HEK293 (cell line): Measurements from ENCODE around the gene CCT8.

Experiments used
- CTCF ChIA-PET: fragments of 350-600 bp; formaldehyde crosslinking; extraction: SDS; loops from one replicate; lab custom pipeline; 2021; ENCODE audit warnings: antibody characterized with exemption; lab: Yijun Ruan, JAX
- POLR2A ChIA-PET: fragments of 300-600 bp; formaldehyde crosslinking; extraction: SDS; loops from one replicate; lab custom pipeline; 2020; ENCODE audit warnings: antibody characterized with exemption, inconsistent platforms; lab: Yijun Ruan, JAX
- H3K27ac ChIP-seq: fragments of 200-500 bp; sonication (Bioruptor generic); 2 replicates; pipeline ENCODE4 v1.5.1; 2014; ENCODE audit warnings: low read depth, low read length, control low read depth, inconsistent platforms; ENCODE audit errors: extremely low read depth
- H3K36me3 ChIP-seq, 2 experiments: fragments of 200-500 bp in 1 of 2; sonication (Bioruptor generic) in 1 of 2; 1 replicate in 1 of 2; 2 replicates in 1 of 2; pipeline ENCODE4 v1.5.1; 2014 to 2017; ENCODE audit warnings: inconsistent platforms in 2 of 2, low read length in 2 of 2; ENCODE audit not compliant: control insufficient read depth in 2 of 2, insufficient read depth in 1 of 2
- H3K4me1 ChIP-seq: fragments of 200-500 bp; sonication (Bioruptor generic); 2 replicates; pipeline ENCODE4 v1.5.1; 2014; ENCODE audit warnings: mild to moderate bottlenecking, low read length, inconsistent platforms; ENCODE audit not compliant: control insufficient read depth, insufficient read depth
- H3K4me3 ChIP-seq: 2 replicates; pipeline ENCODE4 v1.5.1; 2011; ENCODE audit warnings: low read depth, mild to moderate bottlenecking, control low read depth, low read length, moderate library complexity
- H3K9me3 ChIP-seq: fragments of 200-500 bp; sonication (Bioruptor generic); 2 replicates; pipeline ENCODE4 v1.5.1; 2014; ENCODE audit warnings: low read depth, low read length, inconsistent platforms; ENCODE audit not compliant: control insufficient read depth, insufficient read depth
- KLF8 ChIP-seq: fragments of 450-650 bp; formaldehyde crosslinking; IDR thresholded peaks from 2 replicates; pipeline ENCODE4 v1.5.1; 2016; ENCODE audit warnings: missing biosample characterization, missing genetic modification characterization
- SP3 ChIP-seq: fragments of 450-650 bp; formaldehyde crosslinking; IDR thresholded peaks from 2 replicates; pipeline ENCODE4 v1.5.1; 2016; ENCODE audit warnings: missing biosample characterization, missing genetic modification characterization
- ZNF2 ChIP-seq: fragments of 450-650 bp; formaldehyde crosslinking; IDR thresholded peaks from 2 replicates; pipeline ENCODE4 v1.5.1; 2016; ENCODE audit warnings: missing biosample characterization, missing genetic modification characterization
- ZNF202 ChIP-seq: fragments of 450-650 bp; formaldehyde crosslinking; IDR thresholded peaks from 2 replicates; pipeline ENCODE4 v1.5.1; 2016; ENCODE audit warnings: missing biosample characterization, missing genetic modification characterization, borderline replicate concordance
- ZNF221 ChIP-seq: fragments of 450-650 bp; formaldehyde crosslinking; IDR thresholded peaks from 2 replicates; pipeline ENCODE4 v1.5.1; 2017; ENCODE audit warnings: missing biosample characterization, missing genetic modification characterization, borderline replicate concordance
- ZNF350 ChIP-seq: fragments of 450-650 bp; formaldehyde crosslinking; IDR thresholded peaks from 2 replicates; pipeline ENCODE4 v1.5.0; 2017; ENCODE audit warnings: missing biosample characterization, mild to moderate bottlenecking, missing genetic modification characterization
- ZNF391 ChIP-seq: fragments of 450-650 bp; formaldehyde crosslinking; IDR thresholded peaks from 2 replicates; pipeline ENCODE4 v1.5.1; 2016; ENCODE audit warnings: low read depth, missing biosample characterization, missing genetic modification characterization, borderline replicate concordance
- ZNF561 ChIP-seq: fragments of 450-650 bp; IDR thresholded peaks from 2 replicates; pipeline ENCODE4 v1.5.1; 2018; ENCODE audit warnings: missing biosample characterization, missing genetic modification characterization, borderline replicate concordance
- ZNF600 ChIP-seq: fragments of 450-650 bp; formaldehyde crosslinking; IDR thresholded peaks from 2 replicates; pipeline ENCODE4 v1.5.1; 2016; ENCODE audit warnings: missing biosample characterization, missing genetic modification characterization
- ZNF664 ChIP-seq: fragments of 450-650 bp; formaldehyde crosslinking; IDR thresholded peaks from 2 replicates; pipeline ENCODE4 v1.5.1; 2016; ENCODE audit warnings: missing biosample characterization, missing genetic modification characterization
- ZNF76 ChIP-seq: fragments of 450-650 bp; formaldehyde crosslinking; IDR thresholded peaks from 2 replicates; pipeline ENCODE4; 2016; ENCODE audit warnings: low read depth, missing biosample characterization, missing genetic modification characterization, borderline replicate concordance
- ZNF777 ChIP-seq: fragments of 450-650 bp; formaldehyde crosslinking; IDR thresholded peaks from 2 replicates; pipeline ENCODE4 v1.5.1; 2017; ENCODE audit warnings: missing biosample characterization, missing genetic modification characterization, borderline replicate concordance
- ZNF843 ChIP-seq: fragments of 450-650 bp; formaldehyde crosslinking; IDR thresholded peaks from 2 replicates; pipeline ENCODE4 v1.5.1; 2016; ENCODE audit warnings: missing biosample characterization, missing genetic modification characterization
- TF ChIP-seq, protein P1 (sequence below): fragments of 450-650 bp; IDR thresholded peaks from 2 replicates; pipeline ENCODE4 v1.5.1; 2018; ENCODE audit warnings: missing biosample characterization, missing genetic modification characterization
- TF ChIP-seq, protein P2 (sequence below): IDR thresholded peaks from 2 replicates; pipeline ENCODE4 v1.6.1; 2011; ENCODE audit warnings: mild to moderate bottlenecking, low read depth, low read length, borderline replicate concordance
- TF ChIP-seq, protein P3 (sequence below): fragments of 450-650 bp; formaldehyde crosslinking; IDR thresholded peaks from 2 replicates; pipeline ENCODE4 v1.5.1; 2017; ENCODE audit warnings: missing biosample characterization, missing genetic modification characterization
- TF ChIP-seq, protein P4 (sequence below): fragments of 450-650 bp; formaldehyde crosslinking; IDR thresholded peaks from 2 replicates; pipeline ENCODE4 v1.5.1; 2016; ENCODE audit warnings: missing biosample characterization, missing genetic modification characterization
- TF ChIP-seq, protein P5 (sequence below): fragments of 450-650 bp; formaldehyde crosslinking; IDR thresholded peaks from 2 replicates; pipeline ENCODE4 v1.5.1; 2016; ENCODE audit warnings: missing biosample characterization, missing genetic modification characterization
- TF ChIP-seq, protein P6 (sequence below): fragments of 450-650 bp; formaldehyde crosslinking; IDR thresholded peaks from 2 replicates; pipeline ENCODE4 v1.5.1; 2017; ENCODE audit warnings: missing biosample characterization, missing genetic modification characterization
- TF ChIP-seq, protein P7 (sequence below): fragments of 450-650 bp; formaldehyde crosslinking; IDR thresholded peaks from 2 replicates; pipeline ENCODE4 v1.5.1; 2016; ENCODE audit warnings: missing biosample characterization, missing genetic modification characterization

CCT8 gene

DNA sequence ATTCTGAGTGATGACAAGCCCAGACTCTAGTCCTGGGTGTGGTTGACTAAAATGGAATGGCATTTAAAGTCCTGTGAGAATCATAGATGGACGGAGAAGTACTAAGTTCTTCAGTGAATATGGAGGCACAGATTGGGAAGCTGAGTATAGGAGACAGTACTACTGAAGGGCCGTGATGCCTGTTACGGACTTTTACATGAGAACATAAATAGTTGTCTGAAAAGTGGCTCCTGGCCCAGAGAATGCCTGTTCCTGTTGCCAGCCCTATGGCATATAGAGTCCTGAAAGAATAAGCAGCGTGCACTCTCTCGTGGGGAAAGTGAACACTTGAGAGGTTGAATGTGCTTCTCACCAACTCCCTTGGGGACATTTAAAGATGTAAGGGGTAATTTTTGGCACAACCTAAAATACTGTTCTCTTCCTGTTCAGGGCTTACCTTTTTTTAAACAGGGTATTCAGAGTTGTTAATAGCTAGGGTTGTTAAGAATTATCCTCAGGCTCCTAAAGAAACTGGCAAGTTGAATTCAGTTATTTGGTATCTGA lies 20.4 kb downstream of the CCT8 start:
- no peak overlapping the region for H3K27ac ChIP-seq
- POLR2A ChIA-PET, result no interaction called here
- TF ChIP-seq, protein P1, sequence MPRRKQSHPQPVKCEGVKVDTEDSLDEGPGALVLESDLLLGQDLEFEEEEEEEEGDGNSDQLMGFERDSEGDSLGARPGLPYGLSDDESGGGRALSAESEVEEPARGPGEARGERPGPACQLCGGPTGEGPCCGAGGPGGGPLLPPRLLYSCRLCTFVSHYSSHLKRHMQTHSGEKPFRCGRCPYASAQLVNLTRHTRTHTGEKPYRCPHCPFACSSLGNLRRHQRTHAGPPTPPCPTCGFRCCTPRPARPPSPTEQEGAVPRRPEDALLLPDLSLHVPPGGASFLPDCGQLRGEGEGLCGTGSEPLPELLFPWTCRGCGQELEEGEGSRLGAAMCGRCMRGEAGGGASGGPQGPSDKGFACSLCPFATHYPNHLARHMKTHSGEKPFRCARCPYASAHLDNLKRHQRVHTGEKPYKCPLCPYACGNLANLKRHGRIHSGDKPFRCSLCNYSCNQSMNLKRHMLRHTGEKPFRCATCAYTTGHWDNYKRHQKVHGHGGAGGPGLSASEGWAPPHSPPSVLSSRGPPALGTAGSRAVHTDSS (tag by site-specific recombination), result no peak
- TF ChIP-seq, protein P2, sequence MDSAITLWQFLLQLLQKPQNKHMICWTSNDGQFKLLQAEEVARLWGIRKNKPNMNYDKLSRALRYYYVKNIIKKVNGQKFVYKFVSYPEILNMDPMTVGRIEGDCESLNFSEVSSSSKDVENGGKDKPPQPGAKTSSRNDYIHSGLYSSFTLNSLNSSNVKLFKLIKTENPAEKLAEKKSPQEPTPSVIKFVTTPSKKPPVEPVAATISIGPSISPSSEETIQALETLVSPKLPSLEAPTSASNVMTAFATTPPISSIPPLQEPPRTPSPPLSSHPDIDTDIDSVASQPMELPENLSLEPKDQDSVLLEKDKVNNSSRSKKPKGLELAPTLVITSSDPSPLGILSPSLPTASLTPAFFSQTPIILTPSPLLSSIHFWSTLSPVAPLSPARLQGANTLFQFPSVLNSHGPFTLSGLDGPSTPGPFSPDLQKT, result no peak
- no peak for TF ChIP-seq ZNF2 (tag by site-specific recombination)
- TF ChIP-seq, protein P3, sequence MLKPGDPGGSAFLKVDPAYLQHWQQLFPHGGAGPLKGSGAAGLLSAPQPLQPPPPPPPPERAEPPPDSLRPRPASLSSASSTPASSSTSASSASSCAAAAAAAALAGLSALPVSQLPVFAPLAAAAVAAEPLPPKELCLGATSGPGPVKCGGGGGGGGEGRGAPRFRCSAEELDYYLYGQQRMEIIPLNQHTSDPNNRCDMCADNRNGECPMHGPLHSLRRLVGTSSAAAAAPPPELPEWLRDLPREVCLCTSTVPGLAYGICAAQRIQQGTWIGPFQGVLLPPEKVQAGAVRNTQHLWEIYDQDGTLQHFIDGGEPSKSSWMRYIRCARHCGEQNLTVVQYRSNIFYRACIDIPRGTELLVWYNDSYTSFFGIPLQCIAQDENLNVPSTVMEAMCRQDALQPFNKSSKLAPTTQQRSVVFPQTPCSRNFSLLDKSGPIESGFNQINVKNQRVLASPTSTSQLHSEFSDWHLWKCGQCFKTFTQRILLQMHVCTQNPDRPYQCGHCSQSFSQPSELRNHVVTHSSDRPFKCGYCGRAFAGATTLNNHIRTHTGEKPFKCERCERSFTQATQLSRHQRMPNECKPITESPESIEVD (tag by site-specific recombination), result no peak
- peak; percentile 97 for TF ChIP-seq ZNF600 (tag by site-specific recombination)
- no peak for TF ChIP-seq ZNF350 (tag by site-specific recombination)
- no peak for TF ChIP-seq ZNF843

DNA sequence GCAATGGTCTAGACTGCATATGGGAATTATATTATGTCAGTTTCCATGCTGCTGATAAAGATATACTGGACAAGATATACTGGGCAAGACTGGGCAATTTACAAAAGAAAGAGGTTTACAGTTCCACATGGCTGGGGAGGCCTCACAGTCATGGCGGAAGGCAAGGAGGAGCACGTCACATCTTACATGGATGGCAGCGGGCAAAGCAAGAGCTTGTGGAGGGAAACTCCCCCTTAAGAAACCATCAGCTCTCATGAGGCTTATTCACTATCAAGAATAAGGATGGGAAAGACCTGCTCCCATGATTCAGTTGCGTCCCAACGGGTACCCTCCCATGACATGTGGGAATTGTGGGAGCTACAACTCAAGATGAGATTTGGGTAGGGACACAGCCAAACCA lies 21.2 kb downstream of the CCT8 start:
- peaks cover 86 to 95% of the 10 kb centered on the region in 2 experiments for H3K36me3 ChIP-seq
- TF ChIP-seq ZNF664 (tag by site-specific recombination), result no peak
- TF ChIP-seq ZNF76 (tag by site-specific recombination), result no peak
- TF ChIP-seq SP3, result no peak
- TF ChIP-seq ZNF777 (tag by site-specific recombination), result no peak
- TF ChIP-seq ZNF391 (tag by site-specific recombination), result no peak
- no peak for TF ChIP-seq ZNF561 (tag by site-specific recombination)
- TF ChIP-seq, protein P4, sequence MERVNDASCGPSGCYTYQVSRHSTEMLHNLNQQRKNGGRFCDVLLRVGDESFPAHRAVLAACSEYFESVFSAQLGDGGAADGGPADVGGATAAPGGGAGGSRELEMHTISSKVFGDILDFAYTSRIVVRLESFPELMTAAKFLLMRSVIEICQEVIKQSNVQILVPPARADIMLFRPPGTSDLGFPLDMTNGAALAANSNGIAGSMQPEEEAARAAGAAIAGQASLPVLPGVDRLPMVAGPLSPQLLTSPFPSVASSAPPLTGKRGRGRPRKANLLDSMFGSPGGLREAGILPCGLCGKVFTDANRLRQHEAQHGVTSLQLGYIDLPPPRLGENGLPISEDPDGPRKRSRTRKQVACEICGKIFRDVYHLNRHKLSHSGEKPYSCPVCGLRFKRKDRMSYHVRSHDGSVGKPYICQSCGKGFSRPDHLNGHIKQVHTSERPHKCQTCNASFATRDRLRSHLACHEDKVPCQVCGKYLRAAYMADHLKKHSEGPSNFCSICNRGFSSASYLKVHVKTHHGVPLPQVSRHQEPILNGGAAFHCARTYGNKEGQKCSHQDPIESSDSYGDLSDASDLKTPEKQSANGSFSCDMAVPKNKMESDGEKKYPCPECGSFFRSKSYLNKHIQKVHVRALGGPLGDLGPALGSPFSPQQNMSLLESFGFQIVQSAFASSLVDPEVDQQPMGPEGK (tag by site-specific recombination), result no peak
- TF ChIP-seq, protein P5, sequence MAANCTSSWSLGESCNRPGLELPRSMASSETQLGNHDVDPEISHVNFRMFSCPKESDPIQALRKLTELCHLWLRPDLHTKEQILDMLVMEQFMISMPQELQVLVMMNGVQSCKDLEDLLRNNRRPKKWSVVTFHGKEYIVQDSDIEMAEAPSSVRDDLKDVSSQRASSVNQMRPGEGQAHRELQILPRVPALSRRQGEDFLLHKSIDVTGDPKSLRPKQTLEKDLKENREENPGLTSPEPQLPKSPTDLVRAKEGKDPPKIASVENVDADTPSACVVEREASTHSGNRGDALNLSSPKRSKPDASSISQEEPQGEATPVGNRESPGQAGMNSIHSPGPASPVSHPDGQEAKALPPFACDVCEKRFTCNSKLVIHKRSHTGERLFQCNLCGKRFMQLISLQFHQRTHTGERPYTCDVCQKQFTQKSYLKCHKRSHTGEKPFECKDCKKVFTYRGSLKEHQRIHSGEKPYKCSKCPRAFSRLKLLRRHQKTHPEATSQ (tag by site-specific recombination), result peak; percentile 95; the same call in 1 of the 2 replicates
- TF ChIP-seq, protein P2, result no peak
- TF ChIP-seq, protein P6, sequence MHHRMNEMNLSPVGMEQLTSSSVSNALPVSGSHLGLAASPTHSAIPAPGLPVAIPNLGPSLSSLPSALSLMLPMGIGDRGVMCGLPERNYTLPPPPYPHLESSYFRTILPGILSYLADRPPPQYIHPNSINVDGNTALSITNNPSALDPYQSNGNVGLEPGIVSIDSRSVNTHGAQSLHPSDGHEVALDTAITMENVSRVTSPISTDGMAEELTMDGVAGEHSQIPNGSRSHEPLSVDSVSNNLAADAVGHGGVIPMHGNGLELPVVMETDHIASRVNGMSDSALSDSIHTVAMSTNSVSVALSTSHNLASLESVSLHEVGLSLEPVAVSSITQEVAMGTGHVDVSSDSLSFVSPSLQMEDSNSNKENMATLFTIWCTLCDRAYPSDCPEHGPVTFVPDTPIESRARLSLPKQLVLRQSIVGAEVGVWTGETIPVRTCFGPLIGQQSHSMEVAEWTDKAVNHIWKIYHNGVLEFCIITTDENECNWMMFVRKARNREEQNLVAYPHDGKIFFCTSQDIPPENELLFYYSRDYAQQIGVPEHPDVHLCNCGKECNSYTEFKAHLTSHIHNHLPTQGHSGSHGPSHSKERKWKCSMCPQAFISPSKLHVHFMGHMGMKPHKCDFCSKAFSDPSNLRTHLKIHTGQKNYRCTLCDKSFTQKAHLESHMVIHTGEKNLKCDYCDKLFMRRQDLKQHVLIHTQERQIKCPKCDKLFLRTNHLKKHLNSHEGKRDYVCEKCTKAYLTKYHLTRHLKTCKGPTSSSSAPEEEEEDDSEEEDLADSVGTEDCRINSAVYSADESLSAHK (tag by site-specific recombination), result 0 out of 2 replicates have a peak, but pooled peaks have one; percentile 28
- 0 out of 2 replicates have a peak, but pooled peaks have one; percentile 15 for TF ChIP-seq ZNF202 (tag by site-specific recombination)
- TF ChIP-seq KLF8, result peak; percentile 17; the same call in 1 of the 2 replicates
- no peak for TF ChIP-seq ZNF221 (tag by site-specific recombination)
- TF ChIP-seq, protein P7, sequence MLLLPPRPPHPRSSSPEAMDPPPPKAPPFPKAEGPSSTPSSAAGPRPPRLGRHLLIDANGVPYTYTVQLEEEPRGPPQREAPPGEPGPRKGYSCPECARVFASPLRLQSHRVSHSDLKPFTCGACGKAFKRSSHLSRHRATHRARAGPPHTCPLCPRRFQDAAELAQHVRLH (tag by site-specific recombination), result no peak
- H3K27ac ChIP-seq, result no peak overlapping the region
- H3K9me3 ChIP-seq, result no peaks in the 10 kb centered on the region
- ChIA-PET POLR2A (no interaction called here), CTCF (interaction anchor here (0.7 kb wide), 1 partner anchor 98 kb away, joined by 3 read pairs; no protein-coding TSS in a partner anchor)
- no peaks in the 10 kb centered on the region for H3K4me1 ChIP-seq
- H3K4me3 ChIP-seq, result no peak overlapping the region

More for the DNA sequence above, 20.4 kb downstream of the CCT8 start:
- no peaks in the 10 kb centered on the region for H3K4me1 ChIP-seq
- CTCF ChIA-PET, result interaction anchor here (0.7 kb wide), 1 partner anchor 97 kb away, joined by 3 read pairs; no protein-coding TSS in a partner anchor
- no peak overlapping the region for H3K4me3 ChIP-seq
- peaks cover 85 to 94% of the 10 kb centered on the region in 2 experiments for H3K36me3 ChIP-seq
- no peaks in the 10 kb centered on the region for H3K9me3 ChIP-seq
